SJSA1 (cell line): ENCODE measurements around the gene MFSD11. TPM values are rescaled to one million over a fixed set of nuclear protein-coding genes. Genes with fewer than 3 reads are reported as not detected.
"Not testable (repeated sequence)": the region's sequence is repeated elsewhere in the genome, so short reads cannot be mapped to it uniquely, and the experiment has no call there.

ENCODE experiments used
- DNase-seq, 2 experiments: peaks; one replicate each; pipeline ENCODE4 v3.0.0-alpha.2; 2015 to 2020; ENCODE audit warnings: low spot score in 2 of 2, low read depth in 1 of 2
- H3K27ac ChIP-seq: fragments of 250-450 bp; sonication (Bioruptor Pico); 2 replicates; pipeline ENCODE4 v1.5.1; 2020; ENCODE audit warnings: mild to moderate bottlenecking, moderate library complexity
- H3K27me3 ChIP-seq: fragments of 250-450 bp; sonication (Bioruptor Pico); replicated peaks from 2 replicates; pipeline ENCODE4 v1.5.1; 2020; ENCODE audit warnings: mild to moderate bottlenecking, moderate library complexity
- H3K36me3 ChIP-seq: fragments of 250-450 bp; sonication (Bioruptor Pico); 2 replicates; pipeline ENCODE4 v1.5.1; 2020; ENCODE audit warnings: mild to moderate bottlenecking
- H3K4me1 ChIP-seq: fragments of 250-450 bp; sonication (Bioruptor Pico); replicated peaks from 2 replicates; pipeline ENCODE4 v1.6.1; 2021; ENCODE audit warnings: mild to moderate bottlenecking
- H3K4me3 ChIP-seq: fragments of 250-450 bp; sonication (Bioruptor Pico); 2 replicates; pipeline ENCODE4 v1.5.1; 2020; ENCODE audit warnings: mild to moderate bottlenecking
- H3K9me3 ChIP-seq: fragments of 250-450 bp; sonication (Bioruptor Pico); replicated peaks from 2 replicates; pipeline ENCODE4 v1.5.1; 2020; ENCODE audit warnings: mild to moderate bottlenecking
- total RNA-seq: library from RNA; depleted of rRNA; stranded (reverse); fragments of >200 nt; shearing (Covaris generic); gene quantifications from 2 replicates; pipeline ENCODE4 v1.2.3, GENCODE V29; 2014

The MFSD11 gene
- total RNA-seq, 1 experiment from 2014 or later: 37.3 TPM

- Histone ChIP-seq H3K4me1 (peaks cover 21% of the 10 kb centered on the region), H3K36me3 (peaks cover 82% of the 10 kb centered on the region), H3K27ac (peak within 1 kb of the TSS; percentile 99), H3K27me3 (no peaks in the 10 kb centered on the region), H3K4me3 (peak within 1 kb of the TSS; percentile 94), H3K9me3 (no peaks in the 10 kb centered on the region)
- DNase-seq: peak; percentile 81 to 89
Measured at GRCh38 chr17:76726776-76727718, 10.9 kb upstream of the MFSD11 start, which contains the start of gene METTL23. METTL23 (plus strand) TSS chr17:76726839; CDS start chr17:76729711, 2,872 bp downstream.

GRCh38 chr17:76727745-76728456 is 10.0 kb upstream of the MFSD11 start:
- no peaks in the 10 kb centered on the region for H3K9me3 ChIP-seq
- DNase-seq: peak in 1 of 2 experiments; percentile 39
- H3K4me3 ChIP-seq: peak overlapping the region; percentile 94
- H3K27ac ChIP-seq: peak overlapping the region; percentile 99
- H3K36me3 ChIP-seq: peaks cover 84% of the 10 kb centered on the region
- no peaks in the 10 kb centered on the region for H3K27me3 ChIP-seq
- peaks cover 21% of the 10 kb centered on the region for H3K4me1 ChIP-seq

DNA sequence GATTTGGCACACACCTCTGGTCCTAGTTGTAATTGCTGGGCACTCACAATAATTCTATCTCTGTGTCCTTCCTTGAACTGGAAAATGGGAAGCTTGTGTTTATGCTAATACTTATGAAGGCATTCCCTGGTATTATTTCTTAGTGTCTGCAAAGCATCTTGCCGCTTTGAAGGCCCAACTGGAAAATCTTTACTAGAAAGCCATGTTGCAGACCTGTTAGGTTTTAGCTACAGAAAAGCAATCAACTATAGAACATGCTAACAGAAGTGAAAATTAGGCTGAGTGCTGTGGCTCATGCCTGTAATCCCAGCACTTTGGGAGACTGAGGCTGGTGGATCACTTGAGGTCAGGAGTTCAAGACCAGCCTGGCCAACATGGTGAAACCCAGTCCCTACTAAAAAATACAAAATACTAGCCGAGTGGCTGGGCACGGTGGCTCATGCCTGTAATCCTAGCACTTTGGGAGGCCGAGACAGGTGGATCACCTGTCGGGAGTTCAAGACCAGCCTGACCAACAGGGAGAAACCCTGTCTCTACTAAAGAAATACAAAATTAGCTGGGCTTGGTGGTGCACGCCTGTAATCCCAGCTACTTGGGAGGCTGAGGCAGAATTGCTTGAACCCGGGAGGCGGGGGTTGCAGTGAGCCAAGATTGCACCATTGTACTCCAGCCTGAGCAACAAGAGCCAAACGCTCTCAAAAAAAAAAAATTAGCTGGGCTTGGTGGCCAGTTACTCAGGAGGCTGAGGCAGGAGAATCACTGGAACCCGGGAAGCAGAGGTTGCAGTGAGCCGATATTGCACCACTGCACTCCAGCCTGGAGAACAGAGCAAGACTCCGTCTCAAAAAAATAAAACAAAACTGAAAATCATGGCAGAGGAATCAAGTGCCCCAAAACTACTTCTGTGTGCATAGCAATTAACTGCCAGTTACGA is 5.9 kb upstream of the MFSD11 start:
- DNase-seq, H3K27me3 ChIP-seq, H3K9me3 ChIP-seq, H3K4me3 ChIP-seq, H3K27ac ChIP-seq: not testable (repeated sequence)
- Histone ChIP-seq H3K4me1 (peaks cover 27% of the 10 kb centered on the region), H3K36me3 (peaks cover 88% of the 10 kb centered on the region)

GRCh38 chr17:76732734-76733617 is 4.9 kb upstream of the MFSD11 start:
- H3K27ac ChIP-seq: no peak overlapping the region
- peaks cover 79% of the 10 kb centered on the region for H3K36me3 ChIP-seq
- no peaks in the 10 kb centered on the region for H3K27me3 ChIP-seq
- H3K9me3 ChIP-seq: 0 out of 2 replicates have a peak, but pooled peaks cover 3% of the 10 kb centered on the region
- no peak for DNase-seq
- no peak overlapping the region for H3K4me3 ChIP-seq
- H3K4me1 ChIP-seq: peaks cover 19% of the 10 kb centered on the region

DNA sequence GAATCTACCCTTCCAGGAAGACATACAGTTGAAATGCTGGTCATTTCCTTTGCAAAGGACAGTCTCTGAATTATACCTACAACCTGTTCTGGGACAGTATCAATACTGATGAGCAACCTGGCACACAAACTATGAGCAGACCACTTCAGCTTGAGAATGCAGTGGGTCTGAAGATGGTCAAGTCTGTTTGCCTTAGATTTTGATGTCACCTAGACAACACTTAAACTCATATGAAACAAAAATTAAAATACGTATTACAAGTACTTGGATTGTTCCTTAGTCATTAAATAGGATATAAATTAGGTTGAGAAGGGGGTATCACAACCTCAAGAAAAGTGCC is 4.3 kb upstream of the MFSD11 start:
- DNase-seq: no peak
- Histone ChIP-seq H3K4me1 (peaks cover 19% of the 10 kb centered on the region), H3K4me3 (no peak overlapping the region), H3K36me3 (peaks cover 79% of the 10 kb centered on the region), H3K27ac (no peak overlapping the region), H3K9me3 (0 out of 2 replicates have a peak, but pooled peaks cover 3% of the 10 kb centered on the region), H3K27me3 (no peaks in the 10 kb centered on the region)

DNA sequence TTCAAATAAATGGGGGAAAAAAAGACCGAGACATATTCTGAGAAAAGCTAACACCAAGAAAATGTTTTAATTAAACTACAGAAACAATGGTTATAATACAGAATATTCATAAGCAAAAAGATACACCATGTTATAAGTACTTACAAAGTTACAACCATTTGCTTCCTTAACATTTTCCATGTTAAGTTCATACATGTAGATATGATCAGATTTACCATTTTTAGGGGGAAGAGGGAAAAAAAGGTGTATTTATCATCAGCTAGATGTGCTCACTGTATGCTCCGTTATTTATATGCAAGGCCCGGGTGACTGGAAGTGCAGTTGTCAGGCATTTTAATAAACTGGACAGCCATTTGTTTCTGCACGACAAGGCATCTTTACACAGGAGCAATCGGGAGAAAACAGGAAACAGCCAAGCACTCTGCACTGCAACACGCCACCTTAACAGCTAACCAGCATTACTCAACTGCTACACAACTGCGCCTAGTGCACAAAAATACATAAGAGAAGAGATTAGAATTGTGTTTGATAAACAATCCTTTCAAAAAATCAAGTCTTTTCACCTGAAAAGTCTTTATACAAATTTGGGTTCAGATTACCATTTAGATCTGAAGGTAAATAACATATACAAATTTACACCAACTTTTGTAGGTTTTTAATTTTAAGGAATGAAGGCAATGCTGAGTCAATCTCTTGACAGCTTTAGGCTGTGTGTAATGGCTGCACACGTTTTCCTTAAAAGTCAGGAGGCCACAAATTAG is 3.7 kb upstream of the MFSD11 start:
- Histone ChIP-seq H3K4me1 (peaks cover 26% of the 10 kb centered on the region), H3K27ac (peak overlapping the region; percentile 7), H3K4me3 (peak overlapping the region; percentile 83), H3K9me3 (0 out of 2 replicates have a peak, but pooled peaks cover 3% of the 10 kb centered on the region), H3K36me3 (peaks cover 75% of the 10 kb centered on the region), H3K27me3 (no peaks in the 10 kb centered on the region)
- peak in 1 of 2 experiments; percentile 39 for DNase-seq

DNA sequence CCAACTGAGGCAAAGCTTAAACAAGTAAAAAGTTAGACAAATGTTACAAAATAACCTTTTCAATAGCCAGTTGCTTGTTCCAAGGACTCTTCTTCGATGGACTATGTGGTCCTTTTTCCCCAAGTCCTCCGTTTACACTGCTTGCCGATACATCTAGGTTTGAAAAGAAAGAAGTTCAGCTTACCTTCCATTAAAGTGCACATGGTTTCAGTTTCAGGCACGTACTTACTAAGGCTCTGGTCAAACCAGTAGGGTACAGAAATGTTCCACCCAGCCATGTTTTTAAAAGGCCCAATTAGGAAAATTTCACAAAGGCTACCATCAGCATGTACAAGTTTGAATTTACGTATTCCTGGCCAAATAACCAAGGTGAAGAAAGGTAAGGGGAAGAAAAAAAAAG is 2.9 kb upstream of the MFSD11 start:
- Histone ChIP-seq H3K4me1 (peaks cover 26% of the 10 kb centered on the region), H3K9me3 (0 out of 2 replicates have a peak, but pooled peaks cover 3% of the 10 kb centered on the region), H3K36me3 (peaks cover 69% of the 10 kb centered on the region), H3K4me3 (peak overlapping the region; percentile 83), H3K27ac (peak overlapping the region; percentile 7; the same call in 1 of the 2 replicates), H3K27me3 (no peaks in the 10 kb centered on the region)
- DNase-seq: peak in 1 of 2 experiments; percentile 52

- peak in 1 of 2 experiments; percentile 64 for DNase-seq
Measured at GRCh38 chr17:76735586-76736348, 2.2 kb upstream of the MFSD11 start.

GRCh38 chr17:76736349-76737081 is 1.4 kb upstream of the MFSD11 start:
- no peaks in the 10 kb centered on the region for H3K27me3 ChIP-seq
- 0 out of 2 replicates have a peak, but pooled peaks cover 3% of the 10 kb centered on the region for H3K9me3 ChIP-seq
- peaks cover 26% of the 10 kb centered on the region for H3K4me1 ChIP-seq
- H3K4me3 ChIP-seq: peak overlapping the region; percentile 83
- peak; percentile 66 to 75 for DNase-seq
- peaks cover 56% of the 10 kb centered on the region for H3K36me3 ChIP-seq
- peak overlapping the region; percentile 76 for H3K27ac ChIP-seq

More at GRCh38 chr17:76735586-76736348, 2.2 kb upstream of the MFSD11 start:
- Histone ChIP-seq H3K4me1 (peaks cover 26% of the 10 kb centered on the region), H3K27ac (peak overlapping the region; percentile 76), H3K9me3 (0 out of 2 replicates have a peak, but pooled peaks cover 3% of the 10 kb centered on the region), H3K4me3 (peak overlapping the region; percentile 83), H3K36me3 (peaks cover 62% of the 10 kb centered on the region), H3K27me3 (no peaks in the 10 kb centered on the region)

GRCh38 chr17:76737082-76737675 is 740 bp upstream of the MFSD11 start, which contains the start of gene SRSF2:
SRSF2 (minus strand) TSS chr17:76737331; CDS start chr17:76737160, 171 bp downstream.
- peak; percentile 100 for DNase-seq
- Histone ChIP-seq H3K27ac (peak within 1 kb of the TSS; percentile 97), H3K9me3 (0 out of 2 replicates have a peak, but pooled peaks cover 3% of the 10 kb centered on the region), H3K27me3 (no peaks in the 10 kb centered on the region), H3K4me1 (peaks cover 26% of the 10 kb centered on the region), H3K36me3 (peaks cover 53% of the 10 kb centered on the region), H3K4me3 (peak within 1 kb of the TSS; percentile 83)
